ENCODE data around the gene NBPF26.
"Not testable (repeated sequence)": the region's sequence is repeated elsewhere in the genome, so short reads cannot be mapped to it uniquely, and the experiment has no call there.

Gene NBPF26

GRCh38 chr1:120826623-120827022 lies 102.9 kb downstream of the NBPF26 start:
- H3K27ac ChIP-seq (ENCODE audit: low read depth, low read length, poor library complexity, severe bottlenecking); H3K27me3 ChIP-seq (ENCODE audit: insufficient read depth, low read length); H3K9me3 ChIP-seq (ENCODE audit: low read length): not testable (repeated sequence)

GRCh38 chr1:120844186-120844944 lies 120.6 kb downstream of the NBPF26 start:
- Histone ChIP-seq H3K9ac (ENCODE audit: low read length) (peak overlapping the region; percentile 83), H3K27ac (ENCODE audit: low read depth, low read length, poor library complexity, severe bottlenecking) (peak overlapping the region; percentile 39), H3K4me3 (ENCODE audit: low read depth, low read length, poor library complexity, severe bottlenecking) (peak overlapping the region; percentile 83), H2AFZ (ENCODE audit: low read length) (0 out of 2 replicates have a peak overlapping the region, but pooled peaks have one; percentile 74), H3K4me2 (ENCODE audit: low read length) (peak overlapping the region; percentile 64)
- H3K9me2 ChIP-seq (ENCODE audit: low read depth, low read length); H3K9me3 ChIP-seq (ENCODE audit: low read length); H3K27me3 ChIP-seq (ENCODE audit: insufficient read depth, low read length); H3F3A ChIP-seq (ENCODE audit: insufficient read depth, low read length); H4K20me1 ChIP-seq (ENCODE audit: insufficient read depth, low read length); H3K36me3 ChIP-seq (ENCODE audit: insufficient read depth, low read length); H3K79me2 ChIP-seq (ENCODE audit: insufficient read depth, low read length); H3K4me1 ChIP-seq (ENCODE audit: insufficient read depth, low read length, severe bottlenecking): not testable (repeated sequence)
- TF ChIP-seq, protein P1, sequence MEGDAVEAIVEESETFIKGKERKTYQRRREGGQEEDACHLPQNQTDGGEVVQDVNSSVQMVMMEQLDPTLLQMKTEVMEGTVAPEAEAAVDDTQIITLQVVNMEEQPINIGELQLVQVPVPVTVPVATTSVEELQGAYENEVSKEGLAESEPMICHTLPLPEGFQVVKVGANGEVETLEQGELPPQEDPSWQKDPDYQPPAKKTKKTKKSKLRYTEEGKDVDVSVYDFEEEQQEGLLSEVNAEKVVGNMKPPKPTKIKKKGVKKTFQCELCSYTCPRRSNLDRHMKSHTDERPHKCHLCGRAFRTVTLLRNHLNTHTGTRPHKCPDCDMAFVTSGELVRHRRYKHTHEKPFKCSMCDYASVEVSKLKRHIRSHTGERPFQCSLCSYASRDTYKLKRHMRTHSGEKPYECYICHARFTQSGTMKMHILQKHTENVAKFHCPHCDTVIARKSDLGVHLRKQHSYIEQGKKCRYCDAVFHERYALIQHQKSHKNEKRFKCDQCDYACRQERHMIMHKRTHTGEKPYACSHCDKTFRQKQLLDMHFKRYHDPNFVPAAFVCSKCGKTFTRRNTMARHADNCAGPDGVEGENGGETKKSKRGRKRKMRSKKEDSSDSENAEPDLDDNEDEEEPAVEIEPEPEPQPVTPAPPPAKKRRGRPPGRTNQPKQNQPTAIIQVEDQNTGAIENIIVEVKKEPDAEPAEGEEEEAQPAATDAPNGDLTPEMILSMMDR (IDR thresholded peaks at IDR 0.05; ENCODE audit: low read length): peak; percentile 42

More at GRCh38 chr1:120826623-120827022, 102.9 kb downstream of the NBPF26 start:
- H3K79me2 ChIP-seq (ENCODE audit: insufficient read depth, low read length); H3K9ac ChIP-seq (ENCODE audit: low read length); H3K4me1 ChIP-seq (ENCODE audit: insufficient read depth, low read length, severe bottlenecking); H3K9me2 ChIP-seq (ENCODE audit: low read depth, low read length); H3K4me3 ChIP-seq (ENCODE audit: low read depth, low read length, poor library complexity, severe bottlenecking); H3K4me2 ChIP-seq (ENCODE audit: low read length); H3K36me3 ChIP-seq (ENCODE audit: insufficient read depth, low read length); H2AFZ ChIP-seq (ENCODE audit: low read length); H3F3A ChIP-seq (ENCODE audit: insufficient read depth, low read length); H4K20me1 ChIP-seq (ENCODE audit: insufficient read depth, low read length): not testable (repeated sequence)

GRCh38 chr1:120844945-120845330 lies 121.2 kb downstream of the NBPF26 start:
- H4K20me1 ChIP-seq (ENCODE audit: insufficient read depth, low read length); H3K9me3 ChIP-seq (ENCODE audit: low read length); H3K27me3 ChIP-seq (ENCODE audit: insufficient read depth, low read length); H3K4me1 ChIP-seq (ENCODE audit: insufficient read depth, low read length, severe bottlenecking); H3K27ac ChIP-seq (ENCODE audit: low read depth, low read length, poor library complexity, severe bottlenecking); H3K79me2 ChIP-seq (ENCODE audit: insufficient read depth, low read length); H2AFZ ChIP-seq (ENCODE audit: low read length); H3K36me3 ChIP-seq (ENCODE audit: insufficient read depth, low read length); H3K9me2 ChIP-seq (ENCODE audit: low read depth, low read length); H3F3A ChIP-seq (ENCODE audit: insufficient read depth, low read length); H3K9ac ChIP-seq (ENCODE audit: low read length): not testable (repeated sequence)
- peak overlapping the region; percentile 83 for H3K4me3 ChIP-seq (ENCODE audit: low read depth, low read length, poor library complexity, severe bottlenecking)
- H3K4me2 ChIP-seq (ENCODE audit: low read length): peak overlapping the region; percentile 64; the same call in 1 of the 2 replicates

GRCh38 chr1:120849400-120850286 lies 125.9 kb downstream of the NBPF26 start:
- Histone ChIP-seq H3K4me3 (ENCODE audit: low read depth, low read length, poor library complexity, severe bottlenecking) (peak overlapping the region; percentile 56), H3K4me2 (ENCODE audit: low read length) (peak overlapping the region; percentile 66), H3K9ac (ENCODE audit: low read length) (peak overlapping the region; percentile 65), H3K27ac (ENCODE audit: low read depth, low read length, poor library complexity, severe bottlenecking) (peak overlapping the region; percentile 89)
- not testable (repeated sequence) for H3K79me2 ChIP-seq (ENCODE audit: insufficient read depth, low read length); H3K9me3 ChIP-seq (ENCODE audit: low read length); H3K9me2 ChIP-seq (ENCODE audit: low read depth, low read length); H3K36me3 ChIP-seq (ENCODE audit: insufficient read depth, low read length); H4K20me1 ChIP-seq (ENCODE audit: insufficient read depth, low read length); H3K4me1 ChIP-seq (ENCODE audit: insufficient read depth, low read length, severe bottlenecking); H3F3A ChIP-seq (ENCODE audit: insufficient read depth, low read length); H3K27me3 ChIP-seq (ENCODE audit: insufficient read depth, low read length); H2AFZ ChIP-seq (ENCODE audit: low read length)

GRCh38 chr1:120850287-120850536 lies 126.5 kb downstream of the NBPF26 start:
- not testable (repeated sequence) for H3K36me3 ChIP-seq (ENCODE audit: insufficient read depth, low read length); H3K4me1 ChIP-seq (ENCODE audit: insufficient read depth, low read length, severe bottlenecking); H3K79me2 ChIP-seq (ENCODE audit: insufficient read depth, low read length); H3K27me3 ChIP-seq (ENCODE audit: insufficient read depth, low read length); H3K9me2 ChIP-seq (ENCODE audit: low read depth, low read length); H2AFZ ChIP-seq (ENCODE audit: low read length); H4K20me1 ChIP-seq (ENCODE audit: insufficient read depth, low read length); H3K9me3 ChIP-seq (ENCODE audit: low read length); H3F3A ChIP-seq (ENCODE audit: insufficient read depth, low read length)
- peak overlapping the region; percentile 89 for H3K27ac ChIP-seq (ENCODE audit: low read depth, low read length, poor library complexity, severe bottlenecking)
- peak overlapping the region; percentile 65 for H3K9ac ChIP-seq (ENCODE audit: low read length)
- peak overlapping the region; percentile 66 for H3K4me2 ChIP-seq (ENCODE audit: low read length)
- peak overlapping the region; percentile 56 for H3K4me3 ChIP-seq (ENCODE audit: low read depth, low read length, poor library complexity, severe bottlenecking)

- Histone ChIP-seq H3K27ac (ENCODE audit: low read depth, low read length, poor library complexity, severe bottlenecking) (peak overlapping the region; percentile 89), H3K9ac (ENCODE audit: low read length) (peak overlapping the region; percentile 65), H3K4me2 (ENCODE audit: low read length) (peak overlapping the region; percentile 66), H3K4me3 (ENCODE audit: low read depth, low read length, poor library complexity, severe bottlenecking) (peak overlapping the region; percentile 56)
- not testable (repeated sequence) for H3K27me3 ChIP-seq (ENCODE audit: insufficient read depth, low read length); H3K36me3 ChIP-seq (ENCODE audit: insufficient read depth, low read length); H3K79me2 ChIP-seq (ENCODE audit: insufficient read depth, low read length); H3K9me3 ChIP-seq (ENCODE audit: low read length); H2AFZ ChIP-seq (ENCODE audit: low read length); H3K9me2 ChIP-seq (ENCODE audit: low read depth, low read length); H3F3A ChIP-seq (ENCODE audit: insufficient read depth, low read length); H3K4me1 ChIP-seq (ENCODE audit: insufficient read depth, low read length, severe bottlenecking); H4K20me1 ChIP-seq (ENCODE audit: insufficient read depth, low read length)
These were observed 127.0 kb downstream of the NBPF26 start for GRCh38 chr1:120850537-120851421.
